Measurements from ENCODE around the gene HACE1. TPM values are rescaled to one million over a fixed set of nuclear protein-coding genes. Genes with fewer than 3 reads are reported as not detected.
"Not testable (repeated sequence)": the region's sequence is repeated elsewhere in the genome, so short reads cannot be mapped to it uniquely, and the experiment has no call there.

HACE1 gene, protein sequence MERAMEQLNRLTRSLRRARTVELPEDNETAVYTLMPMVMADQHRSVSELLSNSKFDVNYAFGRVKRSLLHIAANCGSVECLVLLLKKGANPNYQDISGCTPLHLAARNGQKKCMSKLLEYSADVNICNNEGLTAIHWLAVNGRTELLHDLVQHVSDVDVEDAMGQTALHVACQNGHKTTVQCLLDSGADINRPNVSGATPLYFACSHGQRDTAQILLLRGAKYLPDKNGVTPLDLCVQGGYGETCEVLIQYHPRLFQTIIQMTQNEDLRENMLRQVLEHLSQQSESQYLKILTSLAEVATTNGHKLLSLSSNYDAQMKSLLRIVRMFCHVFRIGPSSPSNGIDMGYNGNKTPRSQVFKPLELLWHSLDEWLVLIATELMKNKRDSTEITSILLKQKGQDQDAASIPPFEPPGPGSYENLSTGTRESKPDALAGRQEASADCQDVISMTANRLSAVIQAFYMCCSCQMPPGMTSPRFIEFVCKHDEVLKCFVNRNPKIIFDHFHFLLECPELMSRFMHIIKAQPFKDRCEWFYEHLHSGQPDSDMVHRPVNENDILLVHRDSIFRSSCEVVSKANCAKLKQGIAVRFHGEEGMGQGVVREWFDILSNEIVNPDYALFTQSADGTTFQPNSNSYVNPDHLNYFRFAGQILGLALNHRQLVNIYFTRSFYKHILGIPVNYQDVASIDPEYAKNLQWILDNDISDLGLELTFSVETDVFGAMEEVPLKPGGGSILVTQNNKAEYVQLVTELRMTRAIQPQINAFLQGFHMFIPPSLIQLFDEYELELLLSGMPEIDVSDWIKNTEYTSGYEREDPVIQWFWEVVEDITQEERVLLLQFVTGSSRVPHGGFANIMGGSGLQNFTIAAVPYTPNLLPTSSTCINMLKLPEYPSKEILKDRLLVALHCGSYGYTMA
- total RNA-seq (19.7 and 42.6 TPM in 2 replicates), polyA plus RNA-seq (14.8 and 18.0 TPM in 2 replicates)

DNA sequence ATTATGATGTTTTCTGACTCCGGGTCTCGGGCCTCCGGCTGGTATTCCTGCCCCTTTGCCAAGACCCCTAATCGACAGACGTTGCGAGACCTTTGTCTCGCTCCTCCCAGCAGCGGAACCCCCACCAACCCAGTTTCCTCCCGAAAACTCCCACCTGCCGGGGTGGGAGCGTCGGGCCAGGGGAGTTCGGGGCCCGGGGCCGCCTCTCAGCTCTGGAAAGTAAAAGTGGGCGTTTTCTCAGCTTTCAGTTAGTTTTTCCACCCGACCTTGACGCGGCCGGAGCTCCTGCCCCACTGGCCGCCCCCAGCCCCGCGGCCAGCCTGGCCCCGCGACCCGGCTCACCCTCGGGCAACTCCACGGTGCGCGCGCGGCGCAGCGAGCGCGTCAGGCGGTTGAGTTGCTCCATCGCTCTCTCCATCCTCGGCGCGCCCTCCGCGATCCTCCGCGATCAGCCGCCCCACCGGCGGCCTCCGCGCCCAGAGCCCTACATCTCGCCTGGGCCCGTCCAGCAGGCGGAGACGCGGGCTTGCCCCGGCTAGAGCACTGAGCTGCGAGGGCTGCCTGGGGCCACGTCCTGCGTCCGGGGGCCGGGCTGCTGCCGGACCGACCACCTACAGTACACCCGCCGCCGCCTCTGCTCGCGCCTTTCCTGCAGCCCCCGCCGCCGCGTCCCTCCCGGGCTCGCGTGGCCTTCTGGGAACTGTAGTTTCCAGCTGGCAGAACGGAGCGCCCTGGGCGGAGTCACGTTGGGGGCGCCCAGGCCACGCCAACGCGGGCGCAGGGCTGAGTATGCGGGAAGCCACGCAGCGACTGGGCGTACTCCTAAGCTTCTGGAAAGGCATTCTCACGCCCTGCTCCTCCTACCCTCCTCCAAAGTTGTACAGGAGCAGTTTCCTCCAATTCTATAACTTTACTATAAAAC, at the start of gene HACE1:
Gene HACE1, minus strand, starts transcription at position 695 of the 922 bp plus-strand sequence. Its CDS starts 277 bp downstream, at position 418.
- Histone ChIP-seq H3K4me3 (peak within 1 kb of the TSS; percentile 89), H3K27ac (no peak within 1 kb of the TSS), H3K9me3 (ENCODE audit: low read depth) (no peaks in the 10 kb centered on the region), H3K4me1 (ENCODE audit: low read depth) (peaks cover 8% of the 10 kb centered on the region), H3K27me3 (no peaks in the 10 kb centered on the region), H3K36me3 (no peaks in the 10 kb centered on the region)
- TF ChIP-seq, protein P1, sequence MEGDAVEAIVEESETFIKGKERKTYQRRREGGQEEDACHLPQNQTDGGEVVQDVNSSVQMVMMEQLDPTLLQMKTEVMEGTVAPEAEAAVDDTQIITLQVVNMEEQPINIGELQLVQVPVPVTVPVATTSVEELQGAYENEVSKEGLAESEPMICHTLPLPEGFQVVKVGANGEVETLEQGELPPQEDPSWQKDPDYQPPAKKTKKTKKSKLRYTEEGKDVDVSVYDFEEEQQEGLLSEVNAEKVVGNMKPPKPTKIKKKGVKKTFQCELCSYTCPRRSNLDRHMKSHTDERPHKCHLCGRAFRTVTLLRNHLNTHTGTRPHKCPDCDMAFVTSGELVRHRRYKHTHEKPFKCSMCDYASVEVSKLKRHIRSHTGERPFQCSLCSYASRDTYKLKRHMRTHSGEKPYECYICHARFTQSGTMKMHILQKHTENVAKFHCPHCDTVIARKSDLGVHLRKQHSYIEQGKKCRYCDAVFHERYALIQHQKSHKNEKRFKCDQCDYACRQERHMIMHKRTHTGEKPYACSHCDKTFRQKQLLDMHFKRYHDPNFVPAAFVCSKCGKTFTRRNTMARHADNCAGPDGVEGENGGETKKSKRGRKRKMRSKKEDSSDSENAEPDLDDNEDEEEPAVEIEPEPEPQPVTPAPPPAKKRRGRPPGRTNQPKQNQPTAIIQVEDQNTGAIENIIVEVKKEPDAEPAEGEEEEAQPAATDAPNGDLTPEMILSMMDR (IDR thresholded peaks at IDR 0.05; ENCODE audit: low read depth, low read length): peak; percentile 29
- peak; percentile 94 for DNase-seq (ENCODE audit: low read depth in 1 of 2, low spot score in 1 of 2)

DNA sequence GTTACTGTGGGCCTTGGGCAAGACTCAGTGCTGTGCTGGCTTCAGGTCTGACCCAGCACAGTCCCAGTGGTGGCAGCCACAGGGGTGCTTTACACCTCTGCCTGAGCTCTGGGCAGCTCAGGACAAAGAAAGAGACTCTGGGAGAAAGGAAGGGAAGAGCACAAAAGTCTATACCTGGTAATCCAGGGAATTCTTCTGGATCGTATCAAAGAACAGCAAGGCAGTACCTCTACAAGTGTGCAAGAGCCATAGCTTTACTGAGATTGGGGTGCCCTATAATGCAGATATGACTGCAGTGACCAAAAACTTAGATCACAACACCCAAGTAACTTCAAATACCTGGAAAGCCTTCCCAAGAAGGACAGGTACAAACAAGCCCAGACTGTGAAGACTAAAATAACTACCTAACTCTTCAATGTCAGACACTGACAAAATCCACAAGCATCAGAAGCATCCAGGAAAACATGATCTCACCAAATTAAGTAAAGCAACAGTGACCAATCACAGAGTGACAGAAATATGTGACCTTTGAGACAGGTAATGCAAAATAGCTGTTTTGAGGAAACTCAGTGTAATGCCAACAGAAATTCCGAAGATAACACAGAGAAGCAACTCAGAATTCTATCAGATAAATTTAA, 49.3 kb upstream of the HACE1 start:
- TF ChIP-seq, protein P1 (IDR thresholded peaks at IDR 0.05; ENCODE audit: low read depth, low read length): no peak
- H3K27me3 ChIP-seq: no peaks in the 10 kb centered on the region
- no peaks in the 10 kb centered on the region for H3K36me3 ChIP-seq
- H3K27ac ChIP-seq: no peak overlapping the region
- no peak for DNase-seq (ENCODE audit: low read depth in 1 of 2, low spot score in 1 of 2)
- no peaks in the 10 kb centered on the region for H3K4me1 ChIP-seq (ENCODE audit: low read depth)
- H3K4me3 ChIP-seq: no peak overlapping the region
- no peaks in the 10 kb centered on the region for H3K9me3 ChIP-seq (ENCODE audit: low read depth)

DNA sequence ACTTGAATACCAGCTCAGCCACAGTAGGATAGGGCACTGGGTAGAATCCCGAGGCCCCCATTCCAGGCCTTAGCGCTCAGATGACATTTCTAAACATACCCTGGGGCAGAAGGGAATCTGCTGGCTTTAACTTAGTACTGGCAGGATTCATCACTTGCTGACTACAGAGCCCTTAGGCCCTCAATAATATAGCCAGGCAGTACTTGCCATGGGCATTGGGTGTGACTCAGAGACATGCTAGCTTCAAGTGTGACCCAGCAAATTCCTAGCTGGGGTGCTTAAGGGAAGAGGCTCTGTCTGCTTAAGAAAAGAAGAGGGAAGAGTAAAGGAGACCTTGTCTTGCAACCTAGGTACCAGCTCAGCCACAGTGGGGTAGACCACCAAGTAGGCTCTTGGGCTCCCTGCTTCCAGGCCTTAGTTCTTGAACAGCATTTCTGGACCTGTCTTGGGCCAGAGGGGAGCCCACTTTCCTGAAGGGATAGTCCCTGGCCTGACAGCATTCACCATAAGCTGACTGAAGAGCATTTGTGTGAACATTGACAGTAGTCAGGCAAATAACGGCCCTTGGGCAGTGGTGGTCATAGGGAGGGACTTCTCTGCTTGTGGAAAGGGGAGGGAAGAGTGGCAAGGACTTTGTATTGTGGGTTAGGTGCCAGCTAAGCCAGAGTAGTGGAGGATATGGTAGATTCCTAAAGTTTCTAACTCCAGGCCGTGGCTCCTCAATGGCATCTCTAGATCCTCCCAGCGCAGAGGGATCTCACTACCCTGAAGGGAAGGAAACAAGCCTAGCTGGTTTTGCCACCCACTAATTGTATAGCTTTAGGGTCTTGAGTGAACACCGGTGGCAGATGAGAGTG, 48.5 kb upstream of the HACE1 start:
- H3K27ac ChIP-seq: no peak overlapping the region
- TF ChIP-seq, protein P1 (IDR thresholded peaks at IDR 0.05; ENCODE audit: low read depth, low read length): no peak
- no peaks in the 10 kb centered on the region for H3K9me3 ChIP-seq (ENCODE audit: low read depth)
- no peaks in the 10 kb centered on the region for H3K36me3 ChIP-seq
- H3K4me3 ChIP-seq: no peak overlapping the region
- DNase-seq (ENCODE audit: low read depth in 1 of 2, low spot score in 1 of 2): no peak
- no peaks in the 10 kb centered on the region for H3K27me3 ChIP-seq
- H3K4me1 ChIP-seq (ENCODE audit: low read depth): no peaks in the 10 kb centered on the region

DNA sequence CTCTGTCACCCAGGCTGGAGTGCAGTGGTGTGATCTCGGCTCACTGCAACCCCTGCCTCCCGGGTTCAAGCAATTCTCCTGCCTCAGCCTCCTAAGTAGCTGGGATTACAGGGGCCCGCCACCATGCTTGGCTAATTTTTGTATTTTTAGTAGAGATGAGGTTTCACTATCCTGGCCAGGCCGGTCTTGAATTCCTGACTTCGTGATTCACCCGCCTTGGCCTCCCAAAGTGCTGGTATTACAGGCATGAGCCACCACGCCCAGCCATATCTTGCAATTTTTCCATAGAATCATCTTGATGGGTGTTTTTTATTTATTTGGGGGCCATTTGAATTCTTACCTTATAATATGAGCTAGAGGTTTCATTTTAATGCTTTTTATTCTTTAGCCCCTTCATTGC, 39.2 kb upstream of the HACE1 start:
- H3K4me1 ChIP-seq (ENCODE audit: low read depth); H3K4me3 ChIP-seq; H3K27me3 ChIP-seq; DNase-seq (ENCODE audit: low read depth in 1 of 2, low spot score in 1 of 2); H3K36me3 ChIP-seq; H3K9me3 ChIP-seq (ENCODE audit: low read depth); H3K27ac ChIP-seq: not testable (repeated sequence)

DNA sequence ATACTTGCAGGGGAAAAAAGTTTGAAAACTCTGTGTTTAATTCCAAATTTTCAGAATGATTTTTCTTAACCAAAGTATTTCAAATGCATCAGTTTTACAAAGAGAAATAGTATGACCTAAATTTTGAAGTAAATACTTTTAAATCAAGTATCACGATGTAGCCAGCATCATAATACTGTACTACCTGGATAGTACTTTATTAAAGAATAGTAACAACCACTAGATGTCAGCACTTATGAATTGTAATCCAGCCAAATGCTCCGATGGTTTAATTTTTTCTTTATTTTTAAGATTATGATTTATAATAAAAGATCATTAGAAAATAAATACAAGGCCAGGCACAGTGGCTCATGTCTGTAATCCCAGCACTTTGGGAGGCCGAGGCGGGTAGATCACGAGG, 37.2 kb upstream of the HACE1 start:
- H3K27me3 ChIP-seq: no peaks in the 10 kb centered on the region
- TF ChIP-seq, protein P1 (IDR thresholded peaks at IDR 0.05; ENCODE audit: low read depth, low read length): peak; percentile 21
- no peak for DNase-seq (ENCODE audit: low read depth in 1 of 2, low spot score in 1 of 2)
- no peaks in the 10 kb centered on the region for H3K9me3 ChIP-seq (ENCODE audit: low read depth)
- no peak overlapping the region for H3K27ac ChIP-seq
- H3K4me3 ChIP-seq: no peak overlapping the region
- H3K4me1 ChIP-seq (ENCODE audit: low read depth): no peaks in the 10 kb centered on the region
- no peaks in the 10 kb centered on the region for H3K36me3 ChIP-seq
